ENCODE measurements around the gene SPTLC3. TPM values are rescaled to one million over a fixed set of nuclear protein-coding genes. Genes with fewer than 3 reads are reported as not detected.
A peak's percentile ranks its signal among the peaks of the same experiment; 100 is the strongest.

Gene SPTLC3
- total RNA-seq, 2 experiments from 2014 or later, result 0.38 to 0.59 TPM

GRCh38 chr20:13102694-13103093 is 93.9 kb downstream of the SPTLC3 start:
- ChIA-PET POLR2A (no interaction called here), CTCF (no interaction called here)
- intact Hi-C loops (cut with DNase I, micrococcal nuclease), result loop anchor here in 1 of 2 experiments (2.0 to 5.0 kb wide), 2 partner anchors 130 to 176 kb away; no protein-coding TSS in a partner anchor
- Mint-ChIP-seq H3K27ac (no peak overlapping the region), H3K4me1 (ENCODE audit: low read depth) (no peaks in the 10 kb centered on the region), H3K9me3 (no peaks in the 10 kb centered on the region), H3K4me3 (no peak overlapping the region), H3K36me3 (ENCODE audit: low read depth) (no peaks in the 10 kb centered on the region), H3K27me3 (no peaks in the 10 kb centered on the region)
- H3K9me3 ChIP-seq (ENCODE audit: control insufficient read depth in 1 of 2, insufficient read depth in 1 of 2, low read length in 2 of 2), result no peaks in the 10 kb centered on the region
- no peaks in the 10 kb centered on the region for H3K4me1 ChIP-seq (ENCODE audit: insufficient read depth, low read length)
- no peaks in the 10 kb centered on the region for H3K36me3 ChIP-seq (ENCODE audit: insufficient read depth, low read length)
- ATAC-seq (ENCODE audit: poor library complexity) (no peak), DNase-seq (no peak)
- TF ChIP-seq CTCF (IDR thresholded peaks at IDR 0.05), result no peak
- H3K4me3 ChIP-seq (ENCODE audit: low read length), result no peak overlapping the region
- H3K27ac ChIP-seq (ENCODE audit: low read depth in 1 of 2, low read length in 2 of 2), result no peak overlapping the region
- no peaks in the 10 kb centered on the region for H3K27me3 ChIP-seq (ENCODE audit: control insufficient read depth in 1 of 2, insufficient read depth in 2 of 2, low read length in 2 of 2)

- POLR2A ChIA-PET, result no interaction called here
Measured at GRCh38 chr20:13105039-13105438, 96.3 kb downstream of the SPTLC3 start.

GRCh38 chr20:13105864-13106457 is 97.2 kb downstream of the SPTLC3 start:
- Mint-ChIP-seq H3K9me3 (no peaks in the 10 kb centered on the region), H3K4me3 (no peak overlapping the region), H3K27me3 (no peaks in the 10 kb centered on the region), H3K36me3 (ENCODE audit: low read depth) (no peaks in the 10 kb centered on the region), H3K27ac (no peak overlapping the region), H3K4me1 (ENCODE audit: low read depth) (no peaks in the 10 kb centered on the region)
- H3K27me3 ChIP-seq (ENCODE audit: control insufficient read depth in 1 of 2, insufficient read depth in 2 of 2, low read length in 2 of 2), result no peaks in the 10 kb centered on the region
- no peaks in the 10 kb centered on the region for H3K36me3 ChIP-seq (ENCODE audit: insufficient read depth, low read length)
- peak; percentile 70 for TF ChIP-seq CTCF (IDR thresholded peaks at IDR 0.05)
- H3K27ac ChIP-seq (ENCODE audit: low read depth in 1 of 2, low read length in 2 of 2), result no peak overlapping the region
- H3K4me3 ChIP-seq (ENCODE audit: low read length), result no peak overlapping the region
- CTCF ChIA-PET, result no interaction called here
- peak in 3 of 14 experiments; percentile 15 to 35 (median 24) for DNase-seq
- intact Hi-C loops (cut with DNase I, micrococcal nuclease), result loop anchor here in 1 of 2 experiments (1.0 to 5.0 kb wide), 3 partner anchors 135 to 1429 kb away; no protein-coding TSS in a partner anchor
- POLR2A ChIA-PET, result no interaction called here
- H3K4me1 ChIP-seq (ENCODE audit: insufficient read depth, low read length), result no peaks in the 10 kb centered on the region
- no peaks in the 10 kb centered on the region for H3K9me3 ChIP-seq (ENCODE audit: control insufficient read depth in 1 of 2, insufficient read depth in 1 of 2, low read length in 2 of 2)
- ATAC-seq (ENCODE audit: poor library complexity), result no peak

More at GRCh38 chr20:13105039-13105438, 96.3 kb downstream of the SPTLC3 start:
- no peak overlapping the region for H3K27ac Mint-ChIP-seq
- CTCF ChIA-PET, result interaction anchor here (0.7 kb wide), 1 partner anchor 10 kb away, joined by 3 read pairs; no protein-coding TSS in a partner anchor
- no peak for DNase-seq
- intact Hi-C loops (cut with DNase I, micrococcal nuclease), result loop anchor here in 1 of 2 experiments (5.0 kb wide), 1 partner anchor 1428 kb away; no protein-coding TSS in a partner anchor
- no peaks in the 10 kb centered on the region for H3K4me1 Mint-ChIP-seq (ENCODE audit: low read depth)
- no peaks in the 10 kb centered on the region for H3K27me3 Mint-ChIP-seq
- no peak overlapping the region for H3K4me3 Mint-ChIP-seq
- ATAC-seq (ENCODE audit: poor library complexity), result no peak
- no peak for TF ChIP-seq CTCF (IDR thresholded peaks at IDR 0.05)
- no peaks in the 10 kb centered on the region for H3K4me1 ChIP-seq (ENCODE audit: insufficient read depth, low read length)
- no peaks in the 10 kb centered on the region for H3K9me3 Mint-ChIP-seq
- no peak overlapping the region for H3K27ac ChIP-seq (ENCODE audit: low read depth in 1 of 2, low read length in 2 of 2)
- no peaks in the 10 kb centered on the region for H3K27me3 ChIP-seq (ENCODE audit: control insufficient read depth in 1 of 2, insufficient read depth in 2 of 2, low read length in 2 of 2)
- H3K9me3 ChIP-seq (ENCODE audit: control insufficient read depth in 1 of 2, insufficient read depth in 1 of 2, low read length in 2 of 2), result no peaks in the 10 kb centered on the region
- H3K36me3 Mint-ChIP-seq (ENCODE audit: low read depth), result no peaks in the 10 kb centered on the region
- no peak overlapping the region for H3K4me3 ChIP-seq (ENCODE audit: low read length)
- H3K36me3 ChIP-seq (ENCODE audit: insufficient read depth, low read length), result no peaks in the 10 kb centered on the region

Measured in CD4-positive, alpha-beta T cell (primary cell).